BLaER1 (cell line): ENCODE data around the gene NCKAP5.

Source experiments
- H3K27ac ChIP-seq: shearing (Covaris generic); formaldehyde crosslinking; 2 replicates; pipeline ENCODE4 v1.8.1; 2022
- H3K27me3 ChIP-seq: shearing (Covaris generic); formaldehyde crosslinking; 2 replicates; pipeline ENCODE4 v1.8.1; 2022
- H3K36me3 ChIP-seq: shearing (Covaris generic); formaldehyde crosslinking; 2 replicates; pipeline ENCODE4 v1.8.1; 2022
- H3K4me1 ChIP-seq: shearing (Covaris generic); formaldehyde crosslinking; 2 replicates; pipeline ENCODE4 v1.8.1; 2022
- H3K4me2 ChIP-seq: shearing (Covaris generic); formaldehyde crosslinking; 2 replicates; pipeline ENCODE4 v1.8.1; 2022
- H3K4me3 ChIP-seq: shearing (Covaris generic); formaldehyde crosslinking; 2 replicates; pipeline ENCODE4 v1.8.1; 2022
- H3K9ac ChIP-seq: shearing (Covaris generic); formaldehyde crosslinking; 2 replicates; pipeline ENCODE4 v1.8.1; 2022
- H3K9me3 ChIP-seq: shearing (Covaris generic); formaldehyde crosslinking; 2 replicates; pipeline ENCODE4 v1.8.1; 2022
- H4K20me1 ChIP-seq: shearing (Covaris generic); formaldehyde crosslinking; 2 replicates; pipeline ENCODE4 v1.8.1; 2022
- Cebpa-rat ChIP-seq: shearing (Covaris generic); IDR thresholded peaks from 2 replicates; pipeline ENCODE4 v1.8.1; 2022

Gene NCKAP5

DNA sequence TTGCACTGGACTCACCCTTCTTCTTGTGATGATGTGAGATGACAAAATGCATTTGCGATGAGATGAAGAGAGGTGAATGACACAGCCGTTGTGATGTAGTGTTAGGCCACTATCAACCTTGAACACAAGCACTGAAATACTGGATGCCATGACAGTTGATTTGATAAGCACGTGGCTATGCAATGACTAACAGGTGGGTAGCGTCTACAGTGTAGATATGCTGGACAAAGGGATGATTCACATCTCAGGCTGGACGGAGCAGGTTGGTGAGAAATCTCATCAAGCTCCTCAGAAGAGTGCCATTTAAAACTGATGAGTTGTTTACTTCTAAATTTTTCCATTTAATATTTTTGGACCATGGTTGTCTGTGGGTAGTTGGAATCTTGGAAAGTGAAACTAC lies 522.5 kb downstream of the NCKAP5 start:
- TF ChIP-seq Cebpa-rat: no peak
- Histone ChIP-seq H3K27me3 (no peaks in the 10 kb centered on the region), H3K27ac (no peak overlapping the region), H3K4me3 (no peak overlapping the region), H3K4me2 (no peak overlapping the region), H3K36me3 (no peaks in the 10 kb centered on the region), H3K4me1 (no peaks in the 10 kb centered on the region), H3K9ac (no peak overlapping the region), H3K9me3 (no peaks in the 10 kb centered on the region), H4K20me1 (no peaks in the 10 kb centered on the region)

DNA sequence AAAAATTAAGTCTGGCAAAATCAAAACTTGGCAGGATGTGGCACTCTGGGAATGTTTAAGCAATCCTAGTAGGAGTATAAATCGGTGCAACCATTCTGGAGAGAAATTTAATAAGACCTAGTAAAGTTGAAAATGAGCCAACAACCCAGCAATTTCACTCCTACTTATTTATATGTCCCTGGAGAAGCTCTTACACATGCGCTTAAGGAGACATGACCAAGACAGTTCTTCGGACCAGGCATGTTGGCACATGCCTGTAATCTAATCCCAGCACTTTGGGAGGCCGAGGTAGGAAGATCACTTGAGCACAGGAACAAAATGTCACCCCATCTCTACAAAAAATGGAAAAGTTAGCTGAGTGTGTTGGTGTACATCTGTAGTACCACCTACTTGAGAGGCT lies 523.7 kb downstream of the NCKAP5 start:
- H3K9me3 ChIP-seq: no peaks in the 10 kb centered on the region
- TF ChIP-seq Cebpa-rat: no peak
- no peaks in the 10 kb centered on the region for H4K20me1 ChIP-seq
- no peak overlapping the region for H3K4me2 ChIP-seq
- H3K4me1 ChIP-seq: no peaks in the 10 kb centered on the region
- H3K27me3 ChIP-seq: no peaks in the 10 kb centered on the region
- H3K4me3 ChIP-seq: no peak overlapping the region
- no peak overlapping the region for H3K9ac ChIP-seq
- H3K27ac ChIP-seq: no peak overlapping the region
- H3K36me3 ChIP-seq: no peaks in the 10 kb centered on the region

DNA sequence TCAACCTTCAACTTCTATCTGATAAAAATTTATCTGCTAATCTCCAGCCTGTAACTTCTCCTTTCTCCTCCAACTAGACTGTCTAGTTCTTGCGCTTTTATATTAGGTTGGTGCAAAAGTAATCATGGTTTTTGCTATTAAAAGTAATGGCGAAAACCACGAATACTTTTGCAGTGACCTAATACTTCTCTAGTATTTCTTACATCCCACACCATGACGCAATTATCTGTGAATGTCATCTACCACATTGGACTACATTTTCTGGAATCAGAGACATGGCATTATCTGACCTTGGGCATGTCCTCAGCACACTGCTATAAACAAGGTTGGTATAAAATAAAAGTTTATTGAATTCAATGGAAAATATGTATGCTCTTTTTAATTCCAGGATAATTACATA lies 528.1 kb downstream of the NCKAP5 start:
- no peak for TF ChIP-seq Cebpa-rat
- no peak overlapping the region for H3K27ac ChIP-seq
- H3K27me3 ChIP-seq: no peaks in the 10 kb centered on the region
- no peak overlapping the region for H3K4me3 ChIP-seq
- no peak overlapping the region for H3K9ac ChIP-seq
- no peaks in the 10 kb centered on the region for H3K4me1 ChIP-seq
- no peaks in the 10 kb centered on the region for H4K20me1 ChIP-seq
- H3K36me3 ChIP-seq: no peaks in the 10 kb centered on the region
- H3K4me2 ChIP-seq: no peak overlapping the region
- H3K9me3 ChIP-seq: no peaks in the 10 kb centered on the region

DNA sequence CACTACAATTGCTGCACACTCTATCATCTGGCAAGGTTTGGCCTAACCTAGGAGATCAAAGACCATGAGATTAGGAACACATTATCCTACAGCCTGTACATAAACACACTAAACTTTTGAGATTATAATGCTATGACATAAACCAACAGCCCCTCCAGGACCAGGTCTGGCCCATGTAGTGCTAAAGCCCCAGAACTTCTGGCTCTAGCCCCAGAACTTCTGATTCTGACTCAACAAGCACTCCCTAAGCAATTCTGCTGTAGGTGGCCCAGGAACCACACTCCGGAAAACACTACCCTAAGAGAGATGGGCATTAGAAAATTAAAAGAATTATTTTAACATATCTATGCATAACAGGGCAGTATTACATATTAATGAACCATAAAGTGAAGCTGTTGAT lies 528.7 kb downstream of the NCKAP5 start:
- Histone ChIP-seq H3K9me3 (no peaks in the 10 kb centered on the region), H3K4me2 (no peak overlapping the region), H3K4me3 (no peak overlapping the region), H3K27me3 (no peaks in the 10 kb centered on the region), H3K4me1 (no peaks in the 10 kb centered on the region), H3K9ac (no peak overlapping the region), H4K20me1 (no peaks in the 10 kb centered on the region), H3K36me3 (no peaks in the 10 kb centered on the region), H3K27ac (no peak overlapping the region)
- no peak for TF ChIP-seq Cebpa-rat

DNA sequence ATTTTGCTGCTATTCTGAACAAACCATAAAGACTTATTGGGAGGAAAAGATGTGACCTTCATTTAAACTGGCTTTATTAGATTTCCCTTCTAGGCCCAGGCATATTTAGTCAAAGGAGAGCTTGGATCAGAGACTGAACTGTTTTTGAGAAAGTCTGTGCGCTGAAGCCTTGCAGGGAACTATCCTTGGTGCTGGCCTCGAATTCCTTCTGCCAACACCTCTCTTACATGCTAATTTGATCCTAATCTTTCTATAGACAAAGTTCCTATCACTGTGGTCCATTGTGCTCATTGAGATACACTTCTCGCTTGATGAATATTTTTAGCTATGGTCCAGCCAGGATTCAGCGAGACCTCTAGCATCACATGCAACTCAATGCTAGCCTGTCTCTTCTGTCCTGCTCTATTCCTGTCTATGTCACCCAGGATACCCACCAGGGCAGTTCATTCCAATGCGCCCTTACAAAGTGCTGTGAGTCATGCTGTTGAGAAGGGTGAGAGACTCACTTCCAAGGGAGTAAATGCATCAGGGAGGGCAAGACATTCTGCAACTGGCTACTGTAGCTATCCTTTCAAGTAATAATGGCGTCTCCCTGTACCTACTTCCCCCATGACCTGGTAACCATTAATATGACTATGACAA lies 541.6 kb downstream of the NCKAP5 start:
- Histone ChIP-seq H3K27me3 (no peaks in the 10 kb centered on the region), H3K9ac (no peak overlapping the region), H3K9me3 (no peaks in the 10 kb centered on the region), H3K4me2 (no peak overlapping the region), H3K27ac (no peak overlapping the region), H3K4me3 (no peak overlapping the region), H3K36me3 (no peaks in the 10 kb centered on the region), H3K4me1 (no peaks in the 10 kb centered on the region), H4K20me1 (no peaks in the 10 kb centered on the region)
- TF ChIP-seq Cebpa-rat: no peak

DNA sequence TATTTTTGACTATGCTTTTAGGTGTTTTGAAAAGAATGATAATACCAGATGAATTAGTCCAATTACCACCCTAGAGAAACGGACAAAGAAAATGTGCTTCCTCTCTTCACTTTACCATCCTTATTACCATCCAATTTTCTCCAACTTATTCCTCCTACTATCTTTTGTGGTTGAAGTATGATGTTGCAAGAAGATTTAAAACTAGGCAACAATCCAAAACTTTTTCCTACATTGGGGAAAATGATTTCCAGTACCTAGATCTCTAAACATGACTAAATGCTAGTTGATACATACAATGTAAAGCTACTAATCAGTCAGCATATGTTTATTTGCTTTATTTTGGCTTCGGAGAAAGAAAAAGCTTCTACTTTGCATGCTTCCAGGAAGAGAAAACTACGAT lies 543.3 kb downstream of the NCKAP5 start:
- H3K4me1 ChIP-seq: no peaks in the 10 kb centered on the region
- no peak overlapping the region for H3K9ac ChIP-seq
- H3K9me3 ChIP-seq: no peaks in the 10 kb centered on the region
- no peak overlapping the region for H3K27ac ChIP-seq
- no peak overlapping the region for H3K4me3 ChIP-seq
- no peaks in the 10 kb centered on the region for H4K20me1 ChIP-seq
- H3K4me2 ChIP-seq: no peak overlapping the region
- H3K27me3 ChIP-seq: no peaks in the 10 kb centered on the region
- H3K36me3 ChIP-seq: no peaks in the 10 kb centered on the region
- TF ChIP-seq Cebpa-rat: no peak

DNA sequence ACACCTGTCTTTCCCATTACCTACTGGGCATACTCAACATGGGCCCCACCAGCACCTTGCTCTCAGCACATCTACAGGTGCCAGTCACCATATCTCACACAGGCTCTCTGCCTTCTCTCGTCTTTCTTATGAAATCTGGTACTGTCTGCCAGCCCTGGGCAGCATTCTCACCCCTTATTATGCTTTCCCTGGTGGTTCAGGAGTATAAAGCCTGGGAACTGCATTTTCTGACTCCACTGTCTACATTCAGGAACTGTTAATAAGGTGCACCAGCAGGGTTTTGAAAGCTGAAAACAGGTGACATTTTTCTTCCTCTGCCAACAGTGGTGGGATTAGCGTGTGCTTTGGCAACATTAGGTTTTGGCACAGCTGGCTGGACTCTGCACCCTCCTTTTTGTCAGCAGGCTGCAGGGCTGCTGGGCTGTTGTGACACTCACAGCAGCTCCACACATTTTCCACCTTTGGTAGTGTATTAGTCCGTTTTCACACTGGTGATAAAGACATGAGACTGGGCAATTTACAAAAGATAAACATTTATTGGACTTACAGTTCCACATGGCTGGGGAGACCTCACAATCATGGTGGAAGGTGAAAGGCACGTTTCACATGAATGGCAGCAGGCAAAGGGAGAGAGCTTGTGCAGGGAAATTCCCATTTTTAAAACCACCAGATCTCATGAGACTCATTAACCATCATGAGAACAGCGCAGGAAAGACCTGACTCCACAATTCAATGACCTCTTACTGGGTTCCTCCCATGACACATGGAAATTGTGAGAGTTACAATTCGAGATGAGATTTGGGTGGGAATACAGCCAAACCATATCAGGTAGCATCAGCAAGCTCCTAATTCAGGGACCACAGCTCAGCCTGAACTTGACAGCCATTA lies 555.2 kb downstream of the NCKAP5 start:
- TF ChIP-seq Cebpa-rat: no peak
- Histone ChIP-seq H3K27ac (no peak overlapping the region), H3K27me3 (no peaks in the 10 kb centered on the region), H3K9ac (no peak overlapping the region), H3K4me1 (no peaks in the 10 kb centered on the region), H3K9me3 (no peaks in the 10 kb centered on the region), H4K20me1 (no peaks in the 10 kb centered on the region), H3K4me3 (no peak overlapping the region), H3K36me3 (no peaks in the 10 kb centered on the region), H3K4me2 (no peak overlapping the region)

DNA sequence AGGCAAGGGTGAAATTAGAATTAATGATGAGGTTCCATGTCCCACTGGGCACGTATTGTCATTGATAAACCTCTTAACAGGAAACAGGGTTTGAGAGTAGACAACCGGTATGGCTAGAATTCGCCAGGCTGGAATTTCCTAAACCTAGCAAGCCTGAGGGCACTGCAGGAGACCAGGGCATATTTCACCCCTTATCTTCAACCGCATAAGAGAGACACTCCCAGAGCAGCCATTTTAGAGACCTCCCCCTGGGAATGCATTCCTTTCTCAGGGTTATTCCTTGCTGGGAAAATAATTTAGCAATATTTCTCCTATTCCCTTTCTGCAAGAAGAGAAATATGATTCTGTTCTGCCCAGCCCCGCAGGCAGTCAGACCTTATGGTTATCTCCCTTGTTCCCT lies 563.6 kb downstream of the NCKAP5 start:
- no peaks in the 10 kb centered on the region for H3K36me3 ChIP-seq
- H3K27me3 ChIP-seq: no peaks in the 10 kb centered on the region
- H3K4me2 ChIP-seq: no peak overlapping the region
- no peaks in the 10 kb centered on the region for H4K20me1 ChIP-seq
- H3K4me3 ChIP-seq: no peak overlapping the region
- no peak overlapping the region for H3K27ac ChIP-seq
- peaks cover 26% of the 10 kb centered on the region for H3K9me3 ChIP-seq
- TF ChIP-seq Cebpa-rat: no peak
- H3K4me1 ChIP-seq: no peaks in the 10 kb centered on the region
- no peak overlapping the region for H3K9ac ChIP-seq

DNA sequence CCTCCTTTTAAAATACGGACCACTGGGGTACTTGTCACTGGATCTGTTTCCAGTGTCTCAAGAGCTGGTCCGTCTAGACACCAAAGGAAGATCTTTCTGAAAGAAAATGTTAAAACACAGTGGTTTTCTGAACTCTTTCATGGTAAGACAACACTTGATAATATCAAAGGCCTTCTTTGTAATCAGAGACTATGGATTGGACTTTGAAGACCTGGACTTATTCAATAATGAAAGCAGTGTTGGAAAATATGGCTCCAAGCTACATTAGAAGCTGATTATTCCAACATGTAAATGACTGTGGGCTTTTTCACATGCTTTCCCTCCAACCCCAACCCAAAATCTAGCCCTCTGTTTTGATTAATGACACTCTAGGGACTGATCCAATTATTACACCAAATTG lies 568.8 kb downstream of the NCKAP5 start:
- no peaks in the 10 kb centered on the region for H3K36me3 ChIP-seq
- no peak overlapping the region for H3K27ac ChIP-seq
- no peak overlapping the region for H3K4me2 ChIP-seq
- H3K9ac ChIP-seq: no peak overlapping the region
- no peaks in the 10 kb centered on the region for H3K4me1 ChIP-seq
- H3K27me3 ChIP-seq: no peaks in the 10 kb centered on the region
- peaks cover 15% of the 10 kb centered on the region for H3K9me3 ChIP-seq
- no peak overlapping the region for H3K4me3 ChIP-seq
- no peak for TF ChIP-seq Cebpa-rat
- no peaks in the 10 kb centered on the region for H4K20me1 ChIP-seq

DNA sequence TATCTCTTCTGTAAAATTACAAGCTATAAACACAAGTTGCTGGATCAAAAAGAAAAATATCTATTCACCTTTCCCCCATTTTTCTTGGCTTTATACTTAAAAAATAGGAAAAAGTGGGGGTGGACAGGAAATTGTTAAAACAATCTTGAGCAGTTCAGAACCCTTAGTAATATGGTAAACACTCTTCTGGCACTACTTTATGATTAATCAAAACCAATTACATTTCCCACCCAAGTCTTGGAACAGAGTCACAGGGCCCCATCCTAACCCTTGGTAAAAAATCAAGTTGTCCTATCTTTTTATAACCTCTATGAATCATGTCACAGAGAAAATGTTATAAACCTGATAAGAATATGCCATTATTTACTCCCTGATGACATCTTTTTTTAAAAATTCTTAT lies 570.0 kb downstream of the NCKAP5 start:
- no peak for TF ChIP-seq Cebpa-rat
- Histone ChIP-seq H3K4me3 (no peak overlapping the region), H4K20me1 (no peaks in the 10 kb centered on the region), H3K9me3 (peaks cover 3% of the 10 kb centered on the region), H3K27ac (no peak overlapping the region), H3K27me3 (no peaks in the 10 kb centered on the region), H3K9ac (no peak overlapping the region), H3K36me3 (no peaks in the 10 kb centered on the region), H3K4me1 (no peaks in the 10 kb centered on the region), H3K4me2 (no peak overlapping the region)
